PC-9 (cell line): ENCODE measurements around the gene SEMA3E.

ENCODE experiments used
- CTCF ChIP-seq: fragments of 200-600 bp; sonication (generic); conservative IDR thresholded peaks from 2 replicates; pipeline ENCODE4 v1.6.1; 2017; ENCODE audit warnings: mixed run types, antibody characterized with exemption, mild to moderate bottlenecking, moderate library complexity
- EZH2 ChIP-seq: fragments of 200-600 bp; sonication (generic); IDR thresholded peaks from 2 replicates; pipeline ENCODE4 v1.8.0; 2017; ENCODE audit warnings: antibody characterized with exemption, low read depth

- TF ChIP-seq CTCF (no peak), EZH2 (no peak)
These were observed 19.6 kb downstream of the SEMA3E start for GRCh38 chr7:83629117-83629880.
